HepG2 (cell line): ENCODE data around the gene MLXIPL. TPM values are rescaled to one million over a fixed set of nuclear protein-coding genes. Genes with fewer than 3 reads are reported as not detected.

ENCODE experiments used
- AGO1 ChIP-seq: fragments of 200-400 bp; formaldehyde crosslinking; IDR thresholded peaks from 2 replicates; pipeline ENCODE4 v1.6.1; 2017; ENCODE audit warnings: mild to moderate bottlenecking, low read depth, low read length, moderate library complexity; ENCODE audit not compliant: poor library complexity, severe bottlenecking
- ARID4A ChIP-seq: sonication (generic); formaldehyde crosslinking; IDR thresholded peaks from 2 replicates; pipeline ENCODE4 v1.5.0; 2020; ENCODE audit warnings: mild to moderate bottlenecking, missing genetic modification reagents, borderline replicate concordance
- ATF1 ChIP-seq: IDR thresholded peaks from 2 replicates; pipeline ENCODE4 v1.6.1; 2016; ENCODE audit warnings: mild to moderate bottlenecking, control low read depth
- CBX1 ChIP-seq: IDR thresholded peaks from one replicate; pipeline ENCODE4 v1.6.1; 2016; ENCODE audit warnings: antibody characterized with exemption, low read depth
- ETV6 ChIP-seq: sonication (generic); formaldehyde crosslinking; conservative IDR thresholded peaks from 2 replicates; pipeline ENCODE4 v1.4.0; 2020; ENCODE audit warnings: missing genetic modification reagents
- MTA3 ChIP-seq: sonication (generic); formaldehyde crosslinking; IDR thresholded peaks from 2 replicates; pipeline ENCODE4 v1.4.0; 2020; ENCODE audit warnings: missing genetic modification reagents
- PHB2 ChIP-seq: fragments of 450-650 bp; IDR thresholded peaks from 2 replicates; pipeline ENCODE4 v1.6.1; 2018; ENCODE audit not compliant: partially characterized antibody
- RORA ChIP-seq: sonication (generic); formaldehyde crosslinking; IDR thresholded peaks from 2 replicates; pipeline ENCODE4 v1.5.0; 2020; ENCODE audit warnings: mild to moderate bottlenecking, missing genetic modification reagents, moderate library complexity
- THRA ChIP-seq: sonication (generic); formaldehyde crosslinking; IDR thresholded peaks from 2 replicates; pipeline ENCODE4 v1.4.0; 2020; ENCODE audit warnings: missing genetic modification reagents, borderline replicate concordance
- TRIM24 ChIP-seq: sonication (generic); formaldehyde crosslinking; IDR thresholded peaks from 2 replicates; pipeline ENCODE4 v1.8.0; 2022; ENCODE audit warnings: mild to moderate bottlenecking, missing genetic modification reagents
- ZEB1 ChIP-seq: IDR thresholded peaks from 2 replicates; pipeline ENCODE4 v1.6.1; 2012; ENCODE audit warnings: mild to moderate bottlenecking, low read depth, inconsistent platforms; ENCODE audit not compliant: insufficient replicate concordance
- ZFP36L2 ChIP-seq: sonication (generic); formaldehyde crosslinking; IDR thresholded peaks from 2 replicates; pipeline ENCODE4 v1.4.0; 2020; ENCODE audit warnings: missing genetic modification reagents
- ZHX1 ChIP-seq: sonication (generic); formaldehyde crosslinking; IDR thresholded peaks from 2 replicates; pipeline ENCODE4 v1.8.1; 2022; ENCODE audit warnings: low read depth, mild to moderate bottlenecking, missing genetic modification reagents
- ZNF18 ChIP-seq: sonication (generic); formaldehyde crosslinking; IDR thresholded peaks from 2 replicates; pipeline ENCODE4 v1.8.0; 2022; ENCODE audit warnings: mild to moderate bottlenecking, missing genetic modification reagents; ENCODE audit not compliant: insufficient replicate concordance
- ZNF251 ChIP-seq: sonication (generic); formaldehyde crosslinking; IDR thresholded peaks from 2 replicates; pipeline ENCODE4 v1.9.0; 2021; ENCODE audit warnings: mild to moderate bottlenecking, missing genetic modification reagents
- ZNF501 ChIP-seq: sonication (generic); formaldehyde crosslinking; IDR thresholded peaks from 2 replicates; pipeline ENCODE4 v1.5.1; 2020; ENCODE audit warnings: mild to moderate bottlenecking, moderate library complexity, missing genetic modification reagents
- polyA plus RNA-seq, 8 experiments: library from polyadenylated mRNA; depleted of rRNA in 3 of 8; stranded (reverse) in 7 of 8; unstranded in 1 of 8; fragments of >200 nt; fragmentation: Illumina TruSeq in 4 of 8; extraction: Trizol in 4 of 8; gene quantifications; 2 replicates each; pipeline versions ENCODE4 v1.2.1 to v1.2.3, GENCODE V29; 2011 to 2016; ENCODE audit warnings: low read depth in 4 of 8, missing spikeins in 1 of 8, mixed read lengths in 1 of 8; ENCODE audit not compliant: insufficient read depth in 1 of 8
- total RNA-seq, 5 experiments: library from RNA; depleted of rRNA; stranded (reverse); fragments of >200 nt; fragmentation: Illumina TruSeq; extraction: Trizol; gene quantifications; 2 replicates each; pipeline ENCODE4 v1.2.3, GENCODE V29; 2016; ENCODE audit warnings: low read depth in 1 of 5

The MLXIPL gene
- total and polyA plus RNA-seq, 2 of the 13 experiments (the other 11 are each of a cell fraction or from before 2014, with no cell fraction given) = 51.6 to 60.1 TPM

GRCh38 chr7:73622909-73623797, 1.2 kb downstream of the MLXIPL start (continued):
- peak; percentile 87; the same call in 1 of the 2 replicates for TF ChIP-seq ARID4A (CRISPR knock-in tag)
- TF ChIP-seq ZEB1 = no peak
- TF ChIP-seq ZNF18 (CRISPR knock-in tag) = peak; percentile 95
- TF ChIP-seq ETV6 (CRISPR knock-in tag) = no peak
- 0 out of 2 replicates have a peak, but pooled peaks have one; percentile 18 for TF ChIP-seq TRIM24 (CRISPR knock-in tag)
- no peak for TF ChIP-seq ATF1 (CRISPR knock-in tag)
- TF ChIP-seq AGO1 = peak; percentile 36
- TF ChIP-seq CBX1 = peak; percentile 34
- peak; percentile 86 for TF ChIP-seq ZNF501 (CRISPR knock-in tag)
- TF ChIP-seq RORA (CRISPR knock-in tag) = no peak
- TF ChIP-seq MTA3 (CRISPR knock-in tag) = no peak
- TF ChIP-seq ZHX1 (CRISPR knock-in tag) = peak; percentile 85
- TF ChIP-seq PHB2 = no peak
- TF ChIP-seq ZFP36L2 (CRISPR knock-in tag) = no peak
- TF ChIP-seq THRA (CRISPR knock-in tag) = peak; percentile 100
- TF ChIP-seq ZNF251 = no peak
